K562 (cell line): ENCODE results near the gene NOP16.

ENCODE experiments used
- EZH2 ChIP-seq: IDR thresholded peaks from 2 replicates; pipeline ENCODE4 v1.6.1; 2012; ENCODE audit warnings: low read depth, mild to moderate bottlenecking, inconsistent platforms, low read length, borderline replicate concordance
- GABPA ChIP-seq: fragments of 200-800 bp; sonication (Bioruptor generic); conservative IDR thresholded peaks from 2 replicates; pipeline ENCODE4 v1.6.1; 2016; ENCODE audit warnings: low read depth, missing genetic modification characterization, missing compliant biosample characterization
- HDAC1 ChIP-seq, 2 experiments: fragments of 450-650 bp; IDR thresholded peaks; 2 replicates each; pipeline ENCODE4 v1.6.1; 2016 to 2017; ENCODE audit warnings: inconsistent platforms in 1 of 2, mild to moderate bottlenecking in 1 of 2, moderate library complexity in 1 of 2
- KAT7 ChIP-seq: sonication (generic); formaldehyde crosslinking; IDR thresholded peaks from 2 replicates; pipeline ENCODE4 v1.8.0; 2022; ENCODE audit warnings: missing genetic modification reagents, mild to moderate bottlenecking, borderline replicate concordance
- RFX5 ChIP-seq: IDR thresholded peaks from 2 replicates; pipeline ENCODE4 v1.6.1; 2011; ENCODE audit warnings: low read depth, mild to moderate bottlenecking, improper control_type of control experiment, low read length
- RNF2 ChIP-seq: sonication (generic); IDR thresholded peaks from 2 replicates; pipeline ENCODE4 v1.6.1; 2016
- YBX1 ChIP-seq: fragments of 450-650 bp; IDR thresholded peaks from 2 replicates; pipeline ENCODE4 v1.7.1; 2016; ENCODE audit warnings: mild to moderate bottlenecking
- ZBTB7A ChIP-seq: IDR thresholded peaks from 2 replicates; pipeline ENCODE4 v1.6.1; 2011; ENCODE audit warnings: low read depth, mild to moderate bottlenecking, low read length, moderate library complexity, borderline replicate concordance; ENCODE audit not compliant: control insufficient read depth
- TF ChIP-seq, protein P1 (sequence below): sonication (generic); formaldehyde crosslinking; IDR thresholded peaks from 2 replicates; pipeline ENCODE4 v1.8.0; 2023; ENCODE audit warnings: mild to moderate bottlenecking, missing genetic modification reagents
- TF ChIP-seq, protein P2 (sequence below): fragments of 450-650 bp; formaldehyde crosslinking; IDR thresholded peaks from 2 replicates; pipeline ENCODE4 v1.4.0; 2020; ENCODE audit warnings: mild to moderate bottlenecking, moderate library complexity
- TF ChIP-seq, protein P3 (sequence below), 3 experiments: IDR thresholded peaks in 2 of 3; conservative IDR thresholded peaks in 1 of 3; 2 replicates each; pipeline ENCODE4 v1.5.1; 2011 to 2012; ENCODE audit warnings: low read length in 3 of 3, mild to moderate bottlenecking in 3 of 3, control low read depth in 2 of 3, improper control_type of control experiment in 1 of 3, inconsistent platforms in 1 of 3, low read depth in 1 of 3, mixed read lengths in 1 of 3, moderate library complexity in 1 of 3; ENCODE audit not compliant: insufficient read depth in 2 of 3
- TF ChIP-seq, protein P4 (sequence below): fragments of 450-650 bp; conservative IDR thresholded peaks from 2 replicates; pipeline ENCODE4 v1.6.1; 2016; ENCODE audit warnings: missing genetic modification characterization, low read depth, mild to moderate bottlenecking, missing compliant biosample characterization, moderate library complexity

DNA sequence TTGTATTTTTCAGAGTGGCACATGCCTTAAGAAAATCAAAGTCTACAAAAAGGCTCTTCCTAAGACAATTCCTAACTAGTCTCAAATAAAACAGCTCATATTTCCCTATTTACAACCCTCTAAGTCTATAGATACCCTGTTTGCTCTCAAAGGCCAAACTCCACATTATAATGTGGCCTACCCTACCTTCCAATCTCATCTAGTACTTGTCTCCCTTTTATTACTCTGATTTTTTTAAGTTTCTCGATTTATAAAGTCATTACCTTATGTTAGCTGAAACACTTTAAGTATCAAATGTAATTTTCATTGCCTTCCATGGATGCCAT, 46.3 kb downstream of the NOP16 start:
- no peak for TF ChIP-seq ZBTB7A
- TF ChIP-seq, protein P1, sequence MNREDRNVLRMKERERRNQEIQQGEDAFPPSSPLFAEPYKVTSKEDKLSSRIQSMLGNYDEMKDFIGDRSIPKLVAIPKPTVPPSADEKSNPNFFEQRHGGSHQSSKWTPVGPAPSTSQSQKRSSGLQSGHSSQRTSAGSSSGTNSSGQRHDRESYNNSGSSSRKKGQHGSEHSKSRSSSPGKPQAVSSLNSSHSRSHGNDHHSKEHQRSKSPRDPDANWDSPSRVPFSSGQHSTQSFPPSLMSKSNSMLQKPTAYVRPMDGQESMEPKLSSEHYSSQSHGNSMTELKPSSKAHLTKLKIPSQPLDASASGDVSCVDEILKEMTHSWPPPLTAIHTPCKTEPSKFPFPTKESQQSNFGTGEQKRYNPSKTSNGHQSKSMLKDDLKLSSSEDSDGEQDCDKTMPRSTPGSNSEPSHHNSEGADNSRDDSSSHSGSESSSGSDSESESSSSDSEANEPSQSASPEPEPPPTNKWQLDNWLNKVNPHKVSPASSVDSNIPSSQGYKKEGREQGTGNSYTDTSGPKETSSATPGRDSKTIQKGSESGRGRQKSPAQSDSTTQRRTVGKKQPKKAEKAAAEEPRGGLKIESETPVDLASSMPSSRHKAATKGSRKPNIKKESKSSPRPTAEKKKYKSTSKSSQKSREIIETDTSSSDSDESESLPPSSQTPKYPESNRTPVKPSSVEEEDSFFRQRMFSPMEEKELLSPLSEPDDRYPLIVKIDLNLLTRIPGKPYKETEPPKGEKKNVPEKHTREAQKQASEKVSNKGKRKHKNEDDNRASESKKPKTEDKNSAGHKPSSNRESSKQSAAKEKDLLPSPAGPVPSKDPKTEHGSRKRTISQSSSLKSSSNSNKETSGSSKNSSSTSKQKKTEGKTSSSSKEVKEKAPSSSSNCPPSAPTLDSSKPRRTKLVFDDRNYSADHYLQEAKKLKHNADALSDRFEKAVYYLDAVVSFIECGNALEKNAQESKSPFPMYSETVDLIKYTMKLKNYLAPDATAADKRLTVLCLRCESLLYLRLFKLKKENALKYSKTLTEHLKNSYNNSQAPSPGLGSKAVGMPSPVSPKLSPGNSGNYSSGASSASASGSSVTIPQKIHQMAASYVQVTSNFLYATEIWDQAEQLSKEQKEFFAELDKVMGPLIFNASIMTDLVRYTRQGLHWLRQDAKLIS (CRISPR knock-in tag) = no peak
- TF ChIP-seq GABPA (tag) = no peak
- TF ChIP-seq, protein P2, sequence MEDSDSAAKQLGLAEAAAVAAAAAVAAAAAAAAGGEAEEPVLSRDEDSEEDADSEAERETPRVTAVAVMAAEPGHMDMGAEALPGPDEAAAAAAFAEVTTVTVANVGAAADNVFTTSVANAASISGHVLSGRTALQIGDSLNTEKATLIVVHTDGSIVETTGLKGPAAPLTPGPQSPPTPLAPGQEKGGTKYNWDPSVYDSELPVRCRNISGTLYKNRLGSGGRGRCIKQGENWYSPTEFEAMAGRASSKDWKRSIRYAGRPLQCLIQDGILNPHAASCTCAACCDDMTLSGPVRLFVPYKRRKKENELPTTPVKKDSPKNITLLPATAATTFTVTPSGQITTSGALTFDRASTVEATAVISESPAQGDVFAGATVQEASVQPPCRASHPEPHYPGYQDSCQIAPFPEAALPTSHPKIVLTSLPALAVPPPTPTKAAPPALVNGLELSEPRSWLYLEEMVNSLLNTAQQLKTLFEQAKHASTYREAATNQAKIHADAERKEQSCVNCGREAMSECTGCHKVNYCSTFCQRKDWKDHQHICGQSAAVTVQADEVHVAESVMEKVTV (CRISPR knock-in tag) = no peak
- TF ChIP-seq, protein P3, sequence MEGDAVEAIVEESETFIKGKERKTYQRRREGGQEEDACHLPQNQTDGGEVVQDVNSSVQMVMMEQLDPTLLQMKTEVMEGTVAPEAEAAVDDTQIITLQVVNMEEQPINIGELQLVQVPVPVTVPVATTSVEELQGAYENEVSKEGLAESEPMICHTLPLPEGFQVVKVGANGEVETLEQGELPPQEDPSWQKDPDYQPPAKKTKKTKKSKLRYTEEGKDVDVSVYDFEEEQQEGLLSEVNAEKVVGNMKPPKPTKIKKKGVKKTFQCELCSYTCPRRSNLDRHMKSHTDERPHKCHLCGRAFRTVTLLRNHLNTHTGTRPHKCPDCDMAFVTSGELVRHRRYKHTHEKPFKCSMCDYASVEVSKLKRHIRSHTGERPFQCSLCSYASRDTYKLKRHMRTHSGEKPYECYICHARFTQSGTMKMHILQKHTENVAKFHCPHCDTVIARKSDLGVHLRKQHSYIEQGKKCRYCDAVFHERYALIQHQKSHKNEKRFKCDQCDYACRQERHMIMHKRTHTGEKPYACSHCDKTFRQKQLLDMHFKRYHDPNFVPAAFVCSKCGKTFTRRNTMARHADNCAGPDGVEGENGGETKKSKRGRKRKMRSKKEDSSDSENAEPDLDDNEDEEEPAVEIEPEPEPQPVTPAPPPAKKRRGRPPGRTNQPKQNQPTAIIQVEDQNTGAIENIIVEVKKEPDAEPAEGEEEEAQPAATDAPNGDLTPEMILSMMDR (IDR thresholded peaks at IDR 0.05 in 2 of 3, conservative IDR thresholded peaks at IDR 0.05 in 1 of 3; ENCODE audit: insufficient read depth in 2 of 3, low read depth in 1 of 3, low read length in 3 of 3) = no peak
- TF ChIP-seq, protein P4, sequence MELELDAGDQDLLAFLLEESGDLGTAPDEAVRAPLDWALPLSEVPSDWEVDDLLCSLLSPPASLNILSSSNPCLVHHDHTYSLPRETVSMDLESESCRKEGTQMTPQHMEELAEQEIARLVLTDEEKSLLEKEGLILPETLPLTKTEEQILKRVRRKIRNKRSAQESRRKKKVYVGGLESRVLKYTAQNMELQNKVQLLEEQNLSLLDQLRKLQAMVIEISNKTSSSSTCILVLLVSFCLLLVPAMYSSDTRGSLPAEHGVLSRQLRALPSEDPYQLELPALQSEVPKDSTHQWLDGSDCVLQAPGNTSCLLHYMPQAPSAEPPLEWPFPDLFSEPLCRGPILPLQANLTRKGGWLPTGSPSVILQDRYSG = no peak
- TF ChIP-seq RFX5 = no peak
- no peak for TF ChIP-seq YBX1
- TF ChIP-seq RNF2 = no peak
- no peak for TF ChIP-seq HDAC1 (IDR thresholded peaks at IDR 0.05)
- TF ChIP-seq KAT7 = no peak
- TF ChIP-seq EZH2 = no peak
